Epithelial cell of esophagus (primary cell): ENCODE data around the gene CCDC6.

Source experiments
- DNase-seq: peaks from one replicate; pipeline ENCODE4 v3.0.0; 2010; ENCODE audit warnings: low read depth
- H3K4me3 ChIP-seq: 2 replicates; pipeline ENCODE4 v1.5.1; 2011; ENCODE audit warnings: mild to moderate bottlenecking, low read length, control low read depth
- TF ChIP-seq, protein P1 (sequence below): IDR thresholded peaks from 2 replicates; pipeline ENCODE4 v1.5.1; 2011; ENCODE audit warnings: low read depth, mild to moderate bottlenecking, low read length, control low read depth, inconsistent platforms; ENCODE audit not compliant: insufficient read depth; ENCODE audit errors: missing control alignments

CCDC6 gene

DNA sequence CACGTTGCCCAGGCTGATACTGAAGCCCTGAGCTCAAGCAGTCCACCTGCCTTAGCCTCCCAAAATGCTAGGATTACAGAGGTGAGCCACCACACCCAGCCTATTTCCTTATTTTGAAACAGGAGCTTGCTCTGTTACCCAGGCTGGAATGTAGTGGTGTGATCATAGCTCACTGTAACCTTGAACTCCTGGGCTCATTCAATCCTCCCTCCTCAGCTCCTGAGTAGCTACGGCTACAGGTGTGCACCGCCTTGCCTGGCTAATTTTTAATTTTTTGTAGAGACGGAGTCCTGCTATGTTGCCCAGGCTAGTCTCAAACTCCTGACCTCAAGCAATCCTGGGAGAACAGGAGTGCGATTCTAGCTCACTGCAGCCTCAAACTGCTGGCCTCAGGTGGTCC, 164.8 kb downstream of the CCDC6 start:
- TF ChIP-seq, protein P1, sequence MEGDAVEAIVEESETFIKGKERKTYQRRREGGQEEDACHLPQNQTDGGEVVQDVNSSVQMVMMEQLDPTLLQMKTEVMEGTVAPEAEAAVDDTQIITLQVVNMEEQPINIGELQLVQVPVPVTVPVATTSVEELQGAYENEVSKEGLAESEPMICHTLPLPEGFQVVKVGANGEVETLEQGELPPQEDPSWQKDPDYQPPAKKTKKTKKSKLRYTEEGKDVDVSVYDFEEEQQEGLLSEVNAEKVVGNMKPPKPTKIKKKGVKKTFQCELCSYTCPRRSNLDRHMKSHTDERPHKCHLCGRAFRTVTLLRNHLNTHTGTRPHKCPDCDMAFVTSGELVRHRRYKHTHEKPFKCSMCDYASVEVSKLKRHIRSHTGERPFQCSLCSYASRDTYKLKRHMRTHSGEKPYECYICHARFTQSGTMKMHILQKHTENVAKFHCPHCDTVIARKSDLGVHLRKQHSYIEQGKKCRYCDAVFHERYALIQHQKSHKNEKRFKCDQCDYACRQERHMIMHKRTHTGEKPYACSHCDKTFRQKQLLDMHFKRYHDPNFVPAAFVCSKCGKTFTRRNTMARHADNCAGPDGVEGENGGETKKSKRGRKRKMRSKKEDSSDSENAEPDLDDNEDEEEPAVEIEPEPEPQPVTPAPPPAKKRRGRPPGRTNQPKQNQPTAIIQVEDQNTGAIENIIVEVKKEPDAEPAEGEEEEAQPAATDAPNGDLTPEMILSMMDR = no peak
- DNase-seq = peak; percentile 7

DNA sequence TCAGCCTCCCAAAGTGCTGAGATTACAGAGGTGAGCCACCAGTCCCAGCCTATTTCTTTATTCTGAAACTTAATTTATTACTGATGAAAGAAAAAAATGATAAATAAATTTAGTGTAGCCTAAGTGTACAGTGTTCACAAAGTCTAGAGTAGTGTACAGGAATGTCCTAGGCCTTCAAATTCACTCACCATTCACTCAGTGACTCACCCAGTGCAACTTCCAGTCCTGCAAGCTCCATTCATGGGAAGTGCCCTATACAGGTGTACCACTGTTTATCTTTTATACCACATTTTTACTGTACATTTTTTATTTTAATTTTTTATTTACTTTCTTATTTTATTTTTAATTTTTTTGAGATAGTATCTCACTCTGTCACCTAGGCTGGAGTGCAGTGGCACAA, 165.3 kb downstream of the CCDC6 start:
- no peak overlapping the region for H3K4me3 ChIP-seq
- TF ChIP-seq, protein P1 = no peak
- peak; percentile 62 for DNase-seq

More for the DNA sequence above, 164.8 kb downstream of the CCDC6 start:
- no peak overlapping the region for H3K4me3 ChIP-seq
